ENCODE results near the gene RHCE.
A peak's percentile ranks its signal among the peaks of the same experiment; 100 is the strongest.
"Not testable (repeated sequence)": the region's sequence is repeated elsewhere in the genome, so short reads cannot be mapped to it uniquely, and the experiment has no call there.

Gene RHCE

GRCh38 chr1:25397549-25397948, 23.1 kb downstream of the RHCE start:
- not testable (repeated sequence) for DNase-seq (ENCODE audit: low read depth)

DNA sequence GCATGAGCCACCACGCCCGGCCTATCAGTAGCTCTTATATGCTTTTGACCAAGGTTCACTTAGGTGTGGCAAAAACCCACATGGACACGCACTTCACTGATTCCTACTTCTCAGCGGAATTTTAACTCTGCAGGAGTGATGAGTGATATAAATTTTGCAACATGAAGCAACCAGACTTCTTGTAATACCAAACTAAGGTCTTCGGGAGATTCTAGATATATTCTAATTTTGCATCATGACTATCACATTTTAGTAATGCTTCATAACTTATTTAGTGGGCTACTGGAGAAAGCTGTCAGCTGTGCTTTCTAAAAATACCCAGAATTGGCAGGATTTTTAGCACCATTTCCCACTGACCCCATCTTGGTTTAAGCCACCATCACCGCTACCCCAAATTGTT, 27.8 kb downstream of the RHCE start:
- no peak for DNase-seq (ENCODE audit: low read depth)

DNA sequence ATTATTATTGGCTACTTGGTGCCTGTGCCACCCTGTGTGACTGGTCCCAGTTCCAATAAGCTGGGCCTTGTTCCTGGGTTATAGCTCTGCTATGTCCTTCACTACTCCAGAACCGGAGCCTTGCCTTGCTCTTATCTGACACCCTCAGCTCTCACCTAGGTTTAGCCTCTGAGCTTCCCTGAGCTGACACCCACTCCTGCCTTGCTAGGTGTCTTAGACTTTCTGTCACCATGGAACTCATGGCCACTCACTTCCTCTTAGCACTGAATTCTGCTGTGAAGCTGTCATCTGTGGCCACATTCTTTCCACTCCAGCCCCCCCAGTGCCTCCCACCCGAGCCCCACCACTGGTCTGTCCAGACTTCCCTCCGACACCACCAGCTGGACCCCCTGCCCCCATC, 30.9 kb downstream of the RHCE start:
- not testable (repeated sequence) for DNase-seq (ENCODE audit: low read depth)

- not testable (repeated sequence) for DNase-seq (ENCODE audit: low read depth)
These were observed 31.9 kb downstream of the RHCE start for GRCh38 chr1:25388691-25389090.

GRCh38 chr1:25387096-25387495, 33.5 kb downstream of the RHCE start:
- not testable (repeated sequence) for DNase-seq (ENCODE audit: low read depth)

GRCh38 chr1:25383875-25384274, 36.8 kb downstream of the RHCE start:
- not testable (repeated sequence) for DNase-seq (ENCODE audit: low read depth)

DNA sequence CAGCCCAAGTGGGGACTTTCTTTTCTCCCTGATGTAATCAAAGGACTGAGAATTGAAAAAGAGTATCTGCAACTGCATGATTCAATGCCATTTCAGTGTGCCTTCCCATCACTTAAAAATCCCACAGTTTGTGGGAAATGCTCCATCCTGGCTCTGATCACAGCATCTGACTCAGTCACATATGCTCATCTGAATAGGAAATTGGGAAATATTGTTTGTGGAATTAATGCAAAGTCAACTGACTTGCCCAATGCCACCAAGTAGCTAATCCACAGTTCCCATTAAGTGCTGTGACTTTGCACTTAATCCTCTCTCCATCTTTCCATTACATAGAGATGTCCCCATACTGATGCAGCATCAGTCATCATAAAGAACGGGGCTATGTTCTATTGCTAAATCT, 37.5 kb downstream of the RHCE start:
- not testable (repeated sequence) for DNase-seq (ENCODE audit: low read depth)

DNA sequence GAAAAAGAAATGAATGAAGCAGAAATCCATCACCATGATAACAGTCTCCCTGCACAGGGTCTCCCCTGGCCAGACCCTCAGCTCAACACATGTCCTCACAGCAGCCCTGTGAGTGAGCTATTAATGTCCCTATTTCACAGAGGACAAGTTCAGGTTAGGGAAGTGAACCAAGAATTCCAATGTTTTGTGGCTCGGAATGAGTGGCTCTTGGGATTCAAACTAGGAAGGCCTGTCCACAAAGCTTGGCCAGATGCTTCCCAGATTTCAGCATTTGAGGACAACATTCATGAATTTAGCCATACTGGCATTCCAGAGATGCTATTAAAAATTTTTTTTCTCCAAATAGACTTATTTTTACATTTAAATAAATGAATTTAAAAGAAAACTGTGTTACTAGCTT, 38.1 kb downstream of the RHCE start:
- not testable (repeated sequence) for DNase-seq (ENCODE audit: low read depth)

DNA sequence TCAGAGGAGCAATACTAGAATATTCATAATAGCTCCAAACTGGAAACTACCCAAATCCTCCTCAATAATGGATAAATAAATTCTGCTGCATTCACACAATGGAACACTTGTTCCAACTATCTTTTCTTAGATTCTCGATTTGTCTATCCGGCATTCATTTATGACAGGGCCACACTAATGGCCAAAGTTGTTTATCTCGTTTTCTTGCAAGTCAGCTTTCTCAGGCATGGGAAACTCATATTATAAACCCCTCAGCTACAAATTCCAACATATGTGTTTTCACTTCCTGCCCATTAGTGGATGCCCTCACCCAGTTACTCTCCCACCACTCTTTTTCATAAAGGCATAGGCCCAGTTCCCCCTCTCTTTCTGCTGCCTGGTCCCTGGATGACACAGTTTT, 42.3 kb downstream of the RHCE start:
- not testable (repeated sequence) for DNase-seq (ENCODE audit: low read depth)

DNA sequence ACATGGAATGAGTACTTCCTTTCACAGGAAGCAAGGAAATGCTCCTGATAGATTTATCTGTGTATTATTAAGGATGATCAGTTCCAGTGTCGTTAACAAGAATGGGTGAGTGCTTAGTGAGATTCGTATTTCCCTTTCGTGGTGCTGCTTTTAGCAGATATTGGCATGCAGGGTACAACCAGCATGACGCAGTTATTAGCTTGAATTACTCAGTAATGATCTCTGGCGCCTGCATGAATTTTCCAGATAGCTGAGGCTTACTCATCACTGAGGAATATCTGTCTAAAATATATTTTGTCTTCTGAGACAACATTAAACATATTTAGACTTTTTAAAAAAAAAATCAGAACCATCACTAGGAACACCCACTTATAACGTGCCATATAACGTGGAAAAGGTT, 48.9 kb downstream of the RHCE start:
- peak; percentile 51 for DNase-seq (ENCODE audit: low read depth)

GRCh38 chr1:25369691-25370271, 50.8 kb downstream of the RHCE start:
- DNase-seq (ENCODE audit: low read depth) = not testable (repeated sequence)

DNA sequence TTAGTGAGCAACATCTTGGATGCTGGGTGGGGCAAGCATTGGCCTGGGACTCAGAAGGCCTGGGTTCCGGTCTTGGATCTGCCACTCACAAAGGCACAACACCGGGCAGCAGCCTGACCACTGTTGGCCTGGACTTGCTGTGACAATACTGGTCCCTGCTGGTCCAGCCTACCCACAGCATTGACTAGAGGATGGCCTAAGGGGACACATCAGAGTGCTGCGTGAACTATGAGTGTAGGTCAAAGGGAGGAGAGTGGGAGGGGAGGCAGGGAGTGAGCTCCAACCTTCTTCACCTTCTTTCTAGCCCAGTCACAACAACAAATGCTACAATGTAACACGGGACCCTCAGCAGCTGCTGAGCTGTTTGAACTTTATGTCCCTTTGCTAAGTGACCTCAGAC, 51.4 kb downstream of the RHCE start:
- no peak for DNase-seq (ENCODE audit: low read depth)

- DNase-seq (ENCODE audit: low read depth) = not testable (repeated sequence)
These were observed 57.7 kb downstream of the RHCE start for GRCh38 chr1:25362634-25363559.

DNA sequence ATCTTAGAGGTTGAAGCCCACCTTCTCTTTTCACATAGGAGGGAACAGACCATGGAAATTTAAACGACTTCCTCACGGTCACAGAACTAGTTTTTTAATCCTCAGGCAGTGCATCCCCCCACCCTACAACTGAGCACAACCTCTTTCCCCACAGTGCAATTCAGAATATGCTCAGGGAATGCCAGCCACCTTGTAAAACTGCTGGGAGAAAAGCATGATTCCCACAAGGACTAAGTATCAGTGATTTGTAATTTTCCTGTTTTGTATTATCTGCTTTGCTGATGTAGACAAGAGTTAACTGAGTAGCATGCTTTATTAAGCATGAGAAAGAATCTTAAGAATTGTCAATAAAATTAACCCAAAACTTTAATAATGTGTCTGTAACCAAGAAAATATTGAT, 58.7 kb downstream of the RHCE start:
- DNase-seq (ENCODE audit: low read depth) = no peak

- DNase-seq (ENCODE audit: low read depth) = no peak
These were observed 59.7 kb downstream of the RHCE start for GRCh38 chr1:25360596-25361581.

GRCh38 chr1:25356848-25357247, 63.8 kb downstream of the RHCE start:
- no peak for DNase-seq (ENCODE audit: low read depth)

GRCh38 chr1:25356441-25356840, 64.2 kb downstream of the RHCE start:
- DNase-seq (ENCODE audit: low read depth) = no peak

DNA sequence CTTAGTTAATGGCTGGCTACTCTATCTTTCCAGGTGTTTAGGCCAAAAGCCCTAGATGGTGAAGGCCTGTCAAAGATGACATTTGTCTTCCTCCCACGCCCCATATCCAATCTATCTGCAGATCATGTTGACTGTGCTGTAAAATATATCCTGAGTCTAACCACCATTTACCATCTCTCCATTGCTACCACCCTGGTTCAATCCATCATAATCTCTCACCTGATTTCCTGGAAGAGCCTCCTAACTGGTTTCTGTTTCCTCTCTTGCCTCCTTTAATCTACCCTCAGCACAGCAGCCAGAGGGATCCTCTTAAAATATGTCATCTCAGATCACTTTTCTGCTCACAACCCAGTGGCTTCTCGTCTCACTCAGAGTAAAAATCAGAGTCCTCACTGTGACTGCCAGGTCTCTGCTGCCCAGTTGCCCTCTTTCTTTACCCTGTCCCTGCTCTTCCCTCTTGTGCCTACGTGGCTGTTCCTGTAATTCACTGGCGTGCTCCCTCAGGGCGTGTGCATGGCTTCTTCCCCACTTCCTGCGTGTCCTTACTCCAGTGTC, 64.7 kb downstream of the RHCE start:
- no peak for DNase-seq (ENCODE audit: low read depth)

- no peak for DNase-seq (ENCODE audit: low read depth)
These were observed 71.0 kb downstream of the RHCE start for GRCh38 chr1:25349606-25350005.

DNA sequence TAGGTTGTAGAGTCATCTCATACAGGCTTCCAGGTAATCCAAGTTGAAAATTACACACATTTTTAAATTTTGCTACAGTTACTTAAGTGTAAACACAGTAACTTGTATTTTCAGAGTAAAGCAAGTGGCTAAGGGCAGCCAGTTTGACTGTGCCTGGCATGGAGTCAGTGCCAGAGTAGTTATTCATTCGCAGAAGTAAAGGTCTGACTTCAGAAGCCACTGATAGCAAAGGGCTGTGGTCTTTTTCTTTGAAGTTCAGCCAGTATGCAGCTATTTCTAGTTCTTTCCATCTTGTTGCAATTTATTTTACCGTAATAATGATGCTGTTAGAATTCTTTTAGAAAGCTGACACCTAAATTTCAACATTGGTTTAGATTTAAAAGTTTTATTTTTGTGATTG, 73.1 kb downstream of the RHCE start:
- DNase-seq (ENCODE audit: low read depth) = no peak

DNA sequence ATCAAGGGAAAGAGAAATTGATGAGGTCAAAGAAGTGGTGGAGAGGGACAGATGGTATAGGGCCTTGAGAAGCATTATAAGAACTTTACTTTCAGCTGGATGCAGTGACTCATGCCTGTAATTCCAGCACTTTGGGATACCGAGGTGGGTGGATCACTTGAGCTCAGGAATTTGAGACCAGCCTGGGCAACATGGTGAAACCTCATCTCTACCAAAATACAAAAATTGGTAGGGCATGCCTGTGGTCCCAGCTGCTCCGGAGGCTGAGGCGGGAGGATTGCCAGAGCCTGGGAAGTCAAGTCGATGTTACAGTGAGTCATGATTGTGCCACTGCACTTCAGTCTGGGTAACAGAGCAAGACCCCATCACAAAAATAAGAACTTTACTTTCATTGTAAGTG, 76.8 kb downstream of the RHCE start:
- peak; percentile 61 for DNase-seq (ENCODE audit: low read depth)

GRCh38 chr1:25342846-25343245, 77.8 kb downstream of the RHCE start:
- no peak for DNase-seq (ENCODE audit: low read depth)
